Umbilical cord (tissue), 2 donors: Measurements from ENCODE around the gene PTGER3. TPM values are rescaled to one million over a fixed set of nuclear protein-coding genes. Genes with fewer than 3 reads are reported as not detected.

Source experiments
- DNase-seq: peaks from one replicate; pipeline ENCODE4 v3.0.0-alpha.2; 2015; ENCODE audit warnings: low spot score
- total RNA-seq: library from RNA; depleted of rRNA; stranded (reverse); fragments of >200 nt; gene quantifications from one replicate; pipeline ENCODE4 v1.2.3, GENCODE V29; 2014; ENCODE audit warnings: low replicate concordance; ENCODE audit not compliant: insufficient read depth

PTGER3 gene
- total RNA-seq, 1 donor from 2014 or later, result 15.6 TPM

GRCh38 chr1:71053146-71053545 is 5.5 kb upstream of the PTGER3 start:
- no peak for DNase-seq

- DNase-seq, result peak; percentile 81
Measured at GRCh38 chr1:71049951-71050598, 2.5 kb upstream of the PTGER3 start.

- DNase-seq, result no peak
Measured at GRCh38 chr1:71046891-71047634, 553 bp downstream of the PTGER3 start.

- DNase-seq, result no peak
Measured at GRCh38 chr1:71045463-71046028, 2.1 kb downstream of the PTGER3 start.

- DNase-seq, result no peak
Measured at GRCh38 chr1:71044833-71045232, 2.8 kb downstream of the PTGER3 start.

GRCh38 chr1:71043065-71043464 is 4.6 kb downstream of the PTGER3 start:
- DNase-seq, result no peak

- DNase-seq, result no peak
Measured at GRCh38 chr1:71041806-71042205, 5.8 kb downstream of the PTGER3 start.

- DNase-seq, result no peak
Measured at GRCh38 chr1:71039661-71040262, 7.9 kb downstream of the PTGER3 start.

GRCh38 chr1:71038942-71039341 is 8.7 kb downstream of the PTGER3 start:
- no peak for DNase-seq

- DNase-seq, result no peak
Measured at GRCh38 chr1:71037829-71038620, 9.6 kb downstream of the PTGER3 start.

- DNase-seq, result no peak
Measured at GRCh38 chr1:71037066-71037465, 10.6 kb downstream of the PTGER3 start.

GRCh38 chr1:71033136-71033535 is 14.5 kb downstream of the PTGER3 start:
- no peak for DNase-seq

GRCh38 chr1:71031426-71031825 is 16.2 kb downstream of the PTGER3 start:
- DNase-seq, result no peak

GRCh38 chr1:71030026-71030425 is 17.6 kb downstream of the PTGER3 start:
- no peak for DNase-seq

GRCh38 chr1:71028981-71029380 is 18.6 kb downstream of the PTGER3 start:
- no peak for DNase-seq

GRCh38 chr1:71027991-71028390 is 19.6 kb downstream of the PTGER3 start:
- no peak for DNase-seq

- DNase-seq, result no peak
Measured at GRCh38 chr1:71026093-71026492, 21.5 kb downstream of the PTGER3 start.

- DNase-seq, result no peak
Measured at GRCh38 chr1:71023515-71023914, 24.1 kb downstream of the PTGER3 start.

- DNase-seq, result peak; percentile 54
Measured at GRCh38 chr1:71019233-71019969, 28.2 kb downstream of the PTGER3 start.

GRCh38 chr1:71018791-71019190 is 28.8 kb downstream of the PTGER3 start:
- DNase-seq, result no peak

- DNase-seq, result no peak
Measured at GRCh38 chr1:71015745-71016144, 31.9 kb downstream of the PTGER3 start.
